Psoas muscle (tissue), 8 donors: ENCODE measurements around the gene TMEM63B. TPM values are rescaled to one million over a fixed set of nuclear protein-coding genes. Genes with fewer than 3 reads are reported as not detected.

Experiments used
- ATAC-seq, 4 donors: fragments of 200-7000 bp; cut with Tn5 transposase; one replicate each; pipeline ENCODE4 v1.9.1; 2020; ENCODE audit warnings: moderate library complexity in 3 of 4, mild to moderate bottlenecking in 2 of 4
- DNase-seq, 2 donors: peaks; one replicate each; pipeline ENCODE4 v3.0.0-alpha.2; 2020
- H3K27ac ChIP-seq: fragments of 200-600 bp; one replicate; pipeline ENCODE4 v1.8.0; 2022
- H3K27me3 ChIP-seq, 3 donors: fragments of 200-600 bp in 1 of 3; one replicate each; pipeline versions ENCODE4 v1.6.1 to v1.8.0; 2013 to 2022; ENCODE audit warnings: low read length in 2 of 3, mild to moderate bottlenecking in 2 of 3, moderate library complexity in 1 of 3; ENCODE audit not compliant: insufficient read depth in 3 of 3
- H3K36me3 ChIP-seq, 2 donors: fragments of 200-600 bp in 1 of 2; one replicate each; pipeline versions ENCODE4 v1.6.1 to v1.8.0; 2013 to 2022; ENCODE audit warnings: low read depth in 1 of 2, mild to moderate bottlenecking in 1 of 2, moderate library complexity in 1 of 2; ENCODE audit not compliant: insufficient read depth in 1 of 2
- H3K4me1 ChIP-seq: fragments of 200-600 bp; one replicate; pipeline ENCODE4 v1.8.0; 2022
- H3K4me3 ChIP-seq: fragments of 200-600 bp; one replicate; pipeline ENCODE4 v1.8.0; 2022; ENCODE audit warnings: mild to moderate bottlenecking
- H3K9me3 ChIP-seq: fragments of 200-600 bp; one replicate; pipeline ENCODE4 v1.8.0; 2022
- WGBS, 3 donors: extraction: QIAGEN DNeasy Blood & Tissue Kit; methylation state at CpG; one replicate each; pipeline versions ENCODE4 v1.1.6 to v1.1.7; 2013; 5-methylcytosine and 5-hydroxymethylcytosine counted together
- intact Hi-C, 2 donors: fragments of 100-400 bp; cut with DNase I; formaldehyde crosslinking; loops; one replicate each; pipeline versions ENCODE4 v1.11.0 to v1.14.2; 2022
- polyA plus RNA-seq, 3 donors: library from polyadenylated mRNA; stranded (reverse); fragments of 200-250 nt; gene quantifications; one replicate each; pipeline ENCODE4 v1.2.3, GENCODE V29; 2013
- total RNA-seq, 4 donors: library from RNA; stranded (reverse); fragmentation: NEBNext Ultra II Directional in 2 of 4; extraction: Animal tissue kit (Norgen Biotek cat#: 25700) in 2 of 4; gene quantifications; one replicate each; pipeline versions ENCODE4 v1.2.1 to v1.2.4, GENCODE V29; 2021 to 2023
- TF ChIP-seq, protein P1 (sequence below): fragments of 200-600 bp; IDR thresholded peaks from one replicate; pipeline ENCODE4 v1.8.0; 2022; ENCODE audit warnings: antibody characterized with exemption
- donor health status: healthy with polysubstance abuse.
- donor health status: DM: no; HTN: no; CAD: no; lungs with moderate emphysema.
- donor health status: Bipolar disorder and iron deficiency.
- donor health status: healthy.
- donor health status: DM: yes; HTN: yes; CAD: no.
- donor health status: DM: no; HTN: no; CAD: no.
- donor health status: DM: no; HTN: no; CAD: no.
- donor health status: DM: yes; HTN: yes; CAD: no.

The TMEM63B gene
- total and polyA plus RNA-seq, 7 donors: 23.5 to 121 (median 38.4) TPM

DNA sequence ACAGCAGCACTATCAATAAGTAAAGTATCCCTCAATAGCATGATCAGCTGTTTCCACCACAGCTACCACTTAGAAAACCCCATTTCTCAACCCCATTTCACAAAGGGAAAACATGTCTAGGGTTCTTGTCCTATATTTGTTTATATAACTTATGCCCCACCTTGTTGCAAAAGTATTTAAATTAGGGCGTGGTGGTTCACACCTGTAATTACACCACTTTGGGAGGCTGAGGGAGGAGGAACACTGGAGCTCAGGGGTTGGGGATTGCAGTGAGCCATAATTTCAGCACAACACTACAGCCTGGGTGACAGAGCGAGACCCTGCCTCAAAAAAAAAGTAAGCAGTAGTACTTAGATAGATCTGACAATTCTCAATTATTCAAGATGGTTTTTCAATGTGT is 3.8 kb upstream of the TMEM63B start:
- Histone ChIP-seq H3K4me3 (peak overlapping the region; percentile 98), H3K4me1 (peaks cover 72% of the 10 kb centered on the region), H3K36me3 (no peaks in the 10 kb centered on the region), H3K27ac (peak overlapping the region; percentile 99), H3K9me3 (no peaks in the 10 kb centered on the region), H3K27me3 (no peaks in the 10 kb centered on the region)
- TF ChIP-seq, protein P1, sequence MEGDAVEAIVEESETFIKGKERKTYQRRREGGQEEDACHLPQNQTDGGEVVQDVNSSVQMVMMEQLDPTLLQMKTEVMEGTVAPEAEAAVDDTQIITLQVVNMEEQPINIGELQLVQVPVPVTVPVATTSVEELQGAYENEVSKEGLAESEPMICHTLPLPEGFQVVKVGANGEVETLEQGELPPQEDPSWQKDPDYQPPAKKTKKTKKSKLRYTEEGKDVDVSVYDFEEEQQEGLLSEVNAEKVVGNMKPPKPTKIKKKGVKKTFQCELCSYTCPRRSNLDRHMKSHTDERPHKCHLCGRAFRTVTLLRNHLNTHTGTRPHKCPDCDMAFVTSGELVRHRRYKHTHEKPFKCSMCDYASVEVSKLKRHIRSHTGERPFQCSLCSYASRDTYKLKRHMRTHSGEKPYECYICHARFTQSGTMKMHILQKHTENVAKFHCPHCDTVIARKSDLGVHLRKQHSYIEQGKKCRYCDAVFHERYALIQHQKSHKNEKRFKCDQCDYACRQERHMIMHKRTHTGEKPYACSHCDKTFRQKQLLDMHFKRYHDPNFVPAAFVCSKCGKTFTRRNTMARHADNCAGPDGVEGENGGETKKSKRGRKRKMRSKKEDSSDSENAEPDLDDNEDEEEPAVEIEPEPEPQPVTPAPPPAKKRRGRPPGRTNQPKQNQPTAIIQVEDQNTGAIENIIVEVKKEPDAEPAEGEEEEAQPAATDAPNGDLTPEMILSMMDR: no peak
- WGBS, 3 donors: 92 to 94% (median 93%) methylated on average over 2 of the region's 2 CpGs
- DNase-seq: no peak
- ATAC-seq: no peak
- intact Hi-C loops: no loop called here

DNA sequence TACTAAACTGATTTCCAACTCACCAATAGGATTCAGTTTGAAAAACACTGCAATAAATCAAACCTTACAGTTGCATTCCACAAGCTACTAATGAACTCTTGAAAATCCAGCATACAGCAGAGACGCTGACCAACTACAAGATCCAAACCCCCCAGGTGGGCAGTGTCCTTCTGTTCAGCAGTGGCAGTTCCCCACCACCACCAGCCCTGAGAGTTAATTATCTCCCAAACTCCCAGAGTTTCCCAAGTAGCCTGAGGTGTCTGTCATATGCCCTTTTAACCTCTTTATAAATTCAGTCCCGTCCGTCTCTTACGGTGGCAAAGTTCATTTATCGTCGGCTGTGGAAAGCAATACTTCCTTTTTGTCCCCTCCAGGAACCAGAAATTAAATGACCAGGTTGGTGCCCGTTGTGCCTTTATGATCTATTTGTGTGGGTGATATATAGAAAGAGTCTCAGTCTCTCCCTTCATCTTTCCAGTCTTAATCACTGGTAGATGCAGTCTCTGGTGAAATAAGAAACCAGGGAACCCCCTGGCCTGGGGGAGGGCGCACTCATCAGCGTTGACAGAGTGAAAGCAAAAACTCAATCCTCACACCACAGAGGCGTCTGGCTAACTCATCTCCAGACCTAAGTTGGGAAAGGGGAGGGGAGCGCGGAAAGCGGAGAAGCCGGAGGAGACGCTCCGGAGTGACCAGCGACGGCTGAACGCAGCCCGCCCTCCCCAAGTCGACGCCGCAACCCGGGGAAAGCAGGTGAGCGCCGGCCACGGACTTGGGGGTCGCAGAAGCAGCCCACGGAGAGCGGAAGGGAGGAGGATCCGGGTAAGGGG is 819 bp upstream of the TMEM63B start:
- Histone ChIP-seq H3K4me3 (peak overlapping the region; percentile 98), H3K9me3 (no peaks in the 10 kb centered on the region), H3K27ac (peak overlapping the region; percentile 99), H3K27me3 (no peaks in the 10 kb centered on the region), H3K36me3 (peaks cover 0 to 10% of the 10 kb centered on the region in 2 donors), H3K4me1 (peaks cover 48% of the 10 kb centered on the region)
- ATAC-seq: peak; percentile 80 to 84 (median 83)
- DNase-seq: peak; percentile 74 to 82
- intact Hi-C loops: loop anchor here in 1 of 2 donors (1.0 kb wide), 1 partner anchor 17 kb away; no protein-coding TSS in a partner anchor
- TF ChIP-seq, protein P1: no peak
- 1% methylated on average over 14 to 31 of the region's 31 CpGs for WGBS, 3 donors

- intact Hi-C loops: no loop called here
- Histone ChIP-seq H3K27ac (peak overlapping the region; percentile 99), H3K9me3 (no peaks in the 10 kb centered on the region), H3K27me3 (no peaks in the 10 kb centered on the region), H3K36me3 (peaks cover 0 to 10% of the 10 kb centered on the region in 2 donors), H3K4me1 (peaks cover 40% of the 10 kb centered on the region), H3K4me3 (peak overlapping the region; percentile 98)
- TF ChIP-seq, protein P1: peak; percentile 19
- WGBS, 3 donors: 3 to 5% (median 3%) methylated on average over 45 to 49 of the region's 49 CpGs
- DNase-seq: peak; percentile 48 to 74
- ATAC-seq: peak; percentile 40 to 64 (median 48)
Measured at GRCh38 chr6:44128020-44128917, 915 bp downstream of the TMEM63B start.

DNA sequence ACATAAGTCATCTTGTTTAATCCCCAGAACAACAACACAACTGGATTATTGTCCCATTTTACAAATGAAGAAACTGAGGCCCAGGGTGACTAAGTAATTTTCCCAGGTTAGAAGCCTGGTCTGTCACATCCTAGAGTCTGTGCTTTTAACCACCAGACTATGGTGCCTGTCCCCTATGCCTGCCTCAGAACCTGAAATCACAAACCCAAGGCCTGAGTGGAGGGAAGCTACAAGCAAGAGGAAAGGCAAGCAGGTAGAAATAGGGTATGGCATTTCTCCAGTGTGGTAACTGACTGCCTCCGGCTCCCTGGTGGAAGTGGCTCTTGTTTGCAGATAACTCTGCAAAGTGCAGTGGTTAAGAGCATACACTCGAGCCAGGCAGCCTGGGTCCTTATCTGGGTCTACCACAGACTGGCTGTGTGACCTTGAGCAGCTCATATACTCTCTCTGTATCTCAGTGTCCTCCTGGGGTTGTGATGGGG is 2.5 kb downstream of the TMEM63B start:
- no peak for ATAC-seq
- Histone ChIP-seq H3K9me3 (no peaks in the 10 kb centered on the region), H3K27me3 (no peaks in the 10 kb centered on the region), H3K27ac (no peak overlapping the region), H3K4me3 (no peak overlapping the region), H3K36me3 (peaks cover 0 to 17% of the 10 kb centered on the region in 2 donors), H3K4me1 (peaks cover 31% of the 10 kb centered on the region)
- WGBS, 3 donors: 83 to 88% (median 88%) methylated on average over 2 of the region's 2 CpGs
- DNase-seq: no peak
- TF ChIP-seq, protein P1: no peak
- intact Hi-C loops: loop anchor here in 1 of 2 donors (5.0 kb wide), 1 partner anchor 33 kb away; no protein-coding TSS in a partner anchor
